GM18526 (cell line): ENCODE data around the gene CERT1.

Experiments used
- POLR2A ChIP-seq: IDR thresholded peaks from 3 replicates; pipeline ENCODE4 v1.6.1; 2011; ENCODE audit not compliant: insufficient read length; ENCODE audit errors: extremely low read depth

The CERT1 gene

GRCh38 chr5:75373862-75374261 lies 137.6 kb downstream of the CERT1 start:
- TF ChIP-seq POLR2A: no peak

GRCh38 chr5:75368391-75368790 lies 143.0 kb downstream of the CERT1 start:
- TF ChIP-seq POLR2A: no peak

DNA sequence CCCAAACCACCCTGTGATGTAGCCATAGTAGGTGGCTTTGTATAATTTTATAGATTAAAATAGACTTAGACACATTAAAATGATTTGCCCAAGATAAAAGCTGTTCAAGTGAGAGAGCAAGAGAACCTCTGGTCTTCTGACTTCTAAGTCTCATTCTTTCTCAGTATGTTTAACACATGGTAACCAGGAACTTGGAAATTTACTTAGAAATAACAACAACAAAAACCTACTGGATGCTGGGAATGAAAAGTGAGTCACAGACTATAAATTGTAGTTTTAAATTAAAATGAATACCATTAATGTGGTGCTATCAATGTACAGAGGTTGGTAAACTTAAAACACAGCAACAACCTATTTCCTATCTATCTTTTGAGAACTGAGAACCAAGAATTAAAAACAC lies 144.0 kb downstream of the CERT1 start:
- TF ChIP-seq POLR2A: no peak

GRCh38 chr5:75366787-75367186 lies 144.6 kb downstream of the CERT1 start:
- no peak for TF ChIP-seq POLR2A

DNA sequence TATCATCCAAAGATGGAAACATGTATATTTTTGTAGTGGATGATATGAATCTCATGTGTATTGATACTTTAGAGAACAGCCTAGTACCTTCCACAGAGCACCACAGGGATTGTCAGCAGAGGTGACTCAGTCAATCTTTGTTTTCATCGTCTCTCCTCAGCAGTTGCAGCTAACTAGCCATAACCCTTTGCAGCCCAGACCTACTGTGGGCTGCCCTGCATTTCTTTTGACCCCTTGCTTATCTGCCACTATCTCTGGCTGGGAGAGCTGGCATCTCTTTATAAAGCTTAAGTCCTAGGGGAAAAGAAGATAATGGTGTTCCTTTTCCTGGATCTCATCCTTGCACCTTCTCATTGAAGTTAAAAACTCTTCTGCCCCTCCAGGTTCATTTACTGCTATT lies 145.7 kb downstream of the CERT1 start:
- no peak for TF ChIP-seq POLR2A

GRCh38 chr5:75364571-75365280 lies 146.7 kb downstream of the CERT1 start:
- TF ChIP-seq POLR2A: no peak

GRCh38 chr5:75363726-75364495 lies 147.5 kb downstream of the CERT1 start:
- no peak for TF ChIP-seq POLR2A

- TF ChIP-seq POLR2A: no peak
Observed at GRCh38 chr5:75363111-75363510, 148.3 kb downstream of the CERT1 start.

GRCh38 chr5:75362474-75362975 lies 148.9 kb downstream of the CERT1 start:
- no peak for TF ChIP-seq POLR2A

DNA sequence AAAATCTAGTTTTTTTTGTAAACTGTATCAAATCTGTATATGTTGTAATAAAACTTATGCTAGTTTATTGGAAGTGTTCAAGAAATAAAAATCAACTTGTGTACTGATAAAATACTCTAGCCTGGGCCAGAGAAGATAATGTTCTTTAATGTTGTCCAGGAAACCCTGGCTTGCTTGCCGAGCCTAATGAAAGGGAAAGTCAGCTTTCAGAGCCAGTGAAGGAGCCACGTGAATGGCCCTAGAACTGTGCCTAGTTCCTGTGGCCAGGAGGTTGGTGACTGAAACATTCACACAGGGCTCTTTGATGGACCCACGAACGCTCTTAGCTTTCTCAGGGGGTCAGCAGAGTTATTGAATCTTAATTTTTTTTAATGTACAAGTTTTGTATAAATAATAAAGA lies 150.1 kb downstream of the CERT1 start:
- no peak for TF ChIP-seq POLR2A

GRCh38 chr5:75358117-75358516 lies 153.3 kb downstream of the CERT1 start:
- no peak for TF ChIP-seq POLR2A

GRCh38 chr5:75356719-75357118 lies 154.7 kb downstream of the CERT1 start:
- TF ChIP-seq POLR2A: no peak

DNA sequence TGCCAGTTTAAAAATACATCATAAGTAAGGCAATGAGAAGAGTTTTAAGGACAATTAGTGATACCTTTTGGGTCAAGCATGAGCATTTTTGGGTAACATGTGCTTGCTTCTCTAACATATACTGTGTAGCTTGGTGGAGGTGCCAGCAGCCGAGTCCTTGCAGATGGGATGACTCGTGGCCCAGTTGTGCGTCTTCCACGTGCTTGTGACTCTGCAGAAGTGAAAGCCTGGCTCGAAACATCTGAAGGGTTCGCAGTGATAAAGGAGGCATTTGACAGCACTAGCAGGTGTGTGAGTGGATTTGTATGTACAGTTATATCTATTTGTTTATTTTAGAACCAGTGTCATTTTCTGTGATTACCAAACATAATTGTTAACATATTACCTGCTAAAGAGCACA lies 156.2 kb downstream of the CERT1 start:
- no peak for TF ChIP-seq POLR2A

DNA sequence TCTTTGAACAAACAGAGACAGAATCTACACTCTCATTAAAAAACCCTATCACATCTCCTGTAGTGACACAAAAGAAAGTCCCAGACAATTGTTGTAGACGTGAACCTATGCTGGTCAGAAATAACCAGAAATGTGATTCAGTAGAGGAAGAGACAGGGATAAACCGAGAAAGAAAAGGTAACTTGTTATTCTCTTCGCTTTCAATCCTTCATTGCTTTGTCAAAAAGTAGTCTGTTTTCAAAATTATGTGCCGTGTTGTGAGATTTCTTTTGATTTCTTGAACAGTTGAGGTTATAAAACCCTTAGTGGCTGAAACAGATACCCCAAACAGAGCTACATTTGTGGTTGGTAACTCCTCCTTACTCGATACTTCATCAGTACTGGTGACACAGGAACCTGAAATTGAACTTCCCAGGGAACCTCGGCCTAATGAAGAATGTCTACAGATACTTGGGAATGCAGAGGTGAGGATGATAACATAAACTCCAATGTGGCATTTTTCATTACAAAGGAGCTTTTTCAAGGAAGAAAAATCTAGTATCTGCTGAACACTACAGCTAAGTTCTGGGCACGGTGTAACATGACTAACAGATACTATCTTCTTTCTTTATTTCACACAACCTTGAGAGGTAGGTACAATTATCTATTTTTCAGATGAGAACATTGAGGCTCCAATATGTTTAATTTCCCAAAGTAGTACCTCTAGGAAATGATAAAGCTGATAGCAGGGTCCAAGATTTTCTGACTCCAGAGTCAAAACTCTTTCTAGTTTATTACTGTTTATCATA lies 160.1 kb downstream of the CERT1 start:
- no peak for TF ChIP-seq POLR2A

DNA sequence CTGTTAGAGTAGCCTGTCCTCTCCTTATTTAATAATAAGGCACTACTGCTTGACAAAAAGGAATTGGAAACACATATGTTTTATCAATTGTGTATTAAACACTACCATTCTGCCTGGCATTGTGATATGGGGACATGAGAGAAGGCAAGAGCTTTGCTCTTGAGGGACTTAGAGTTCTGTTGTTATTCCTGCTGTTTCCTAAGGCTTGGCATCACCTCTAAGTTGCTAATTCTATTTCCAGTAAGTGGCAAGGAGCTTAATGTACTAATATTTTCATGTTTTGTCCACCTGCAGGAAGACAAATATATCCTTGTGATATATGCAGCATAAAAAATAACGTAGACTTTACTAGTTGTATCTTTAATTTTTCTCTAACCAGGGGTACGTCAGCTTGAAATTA lies 161.8 kb downstream of the CERT1 start:
- no peak for TF ChIP-seq POLR2A

DNA sequence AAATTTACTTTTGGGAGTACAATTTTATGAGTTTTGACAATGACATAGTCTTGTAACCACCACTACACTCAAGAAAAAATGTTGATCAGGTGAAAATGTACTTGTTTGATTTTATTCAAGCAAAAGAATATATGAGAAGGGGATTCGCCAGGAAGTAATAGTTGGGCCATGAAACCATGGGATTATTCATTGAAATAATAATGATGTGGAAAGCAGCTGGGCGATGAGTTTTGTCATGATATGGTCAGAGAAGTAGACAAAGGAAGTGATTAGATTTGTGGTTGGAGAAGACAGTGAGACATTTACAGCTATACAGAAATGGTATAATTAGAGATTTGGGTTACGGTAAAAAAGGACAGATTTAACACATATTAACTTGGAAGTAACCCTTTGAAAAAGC lies 163.2 kb downstream of the CERT1 start:
- TF ChIP-seq POLR2A: no peak
